ENCODE results near the gene KCNQ4. TPM values are rescaled to one million over a fixed set of nuclear protein-coding genes. Genes with fewer than 3 reads are reported as not detected.

Gene KCNQ4
- total and polyA plus RNA-seq, 2 donors from 2014 or later, result 0.65 to 1.2 TPM

GRCh38 chr1:40770296-40771070 is 13.1 kb upstream of the KCNQ4 start:
- intact Hi-C loops (cut with DNase I), result no loop called here
- no peak overlapping the region for H3K9ac ChIP-seq (ENCODE audit: low read length in 3 of 3)
- no peaks in the 10 kb centered on the region for H3K4me1 ChIP-seq (ENCODE audit: control insufficient read depth in 2 of 3, insufficient read depth in 2 of 3, low read depth in 1 of 3, low read length in 3 of 3)
- H3K9me3 ChIP-seq (ENCODE audit: control insufficient read depth in 2 of 3, insufficient read depth in 1 of 3, low read length in 3 of 3), result no peaks in the 10 kb centered on the region
- no peak overlapping the region for H3K4me3 ChIP-seq (ENCODE audit: low read length in 3 of 3)
- no peak for DNase-seq
- TF ChIP-seq, protein P1, sequence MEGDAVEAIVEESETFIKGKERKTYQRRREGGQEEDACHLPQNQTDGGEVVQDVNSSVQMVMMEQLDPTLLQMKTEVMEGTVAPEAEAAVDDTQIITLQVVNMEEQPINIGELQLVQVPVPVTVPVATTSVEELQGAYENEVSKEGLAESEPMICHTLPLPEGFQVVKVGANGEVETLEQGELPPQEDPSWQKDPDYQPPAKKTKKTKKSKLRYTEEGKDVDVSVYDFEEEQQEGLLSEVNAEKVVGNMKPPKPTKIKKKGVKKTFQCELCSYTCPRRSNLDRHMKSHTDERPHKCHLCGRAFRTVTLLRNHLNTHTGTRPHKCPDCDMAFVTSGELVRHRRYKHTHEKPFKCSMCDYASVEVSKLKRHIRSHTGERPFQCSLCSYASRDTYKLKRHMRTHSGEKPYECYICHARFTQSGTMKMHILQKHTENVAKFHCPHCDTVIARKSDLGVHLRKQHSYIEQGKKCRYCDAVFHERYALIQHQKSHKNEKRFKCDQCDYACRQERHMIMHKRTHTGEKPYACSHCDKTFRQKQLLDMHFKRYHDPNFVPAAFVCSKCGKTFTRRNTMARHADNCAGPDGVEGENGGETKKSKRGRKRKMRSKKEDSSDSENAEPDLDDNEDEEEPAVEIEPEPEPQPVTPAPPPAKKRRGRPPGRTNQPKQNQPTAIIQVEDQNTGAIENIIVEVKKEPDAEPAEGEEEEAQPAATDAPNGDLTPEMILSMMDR (IDR thresholded peaks at IDR 0.05; ENCODE audit: borderline replicate concordance, extremely low read depth, insufficient read depth), result no peak
- H3K36me3 ChIP-seq (ENCODE audit: control insufficient read depth in 2 of 3, insufficient read depth in 3 of 3, low read length in 3 of 3), result peaks cover 9 to 53% (median 48%) of the 10 kb centered on the region in 3 donors
- no peaks in the 10 kb centered on the region for H3K27me3 ChIP-seq (ENCODE audit: control insufficient read depth, insufficient read depth, low read length)
- no peak for FAIRE-seq
- no peak overlapping the region for H3K27ac ChIP-seq (ENCODE audit: low read depth in 2 of 2, low read length in 2 of 2)

DNA sequence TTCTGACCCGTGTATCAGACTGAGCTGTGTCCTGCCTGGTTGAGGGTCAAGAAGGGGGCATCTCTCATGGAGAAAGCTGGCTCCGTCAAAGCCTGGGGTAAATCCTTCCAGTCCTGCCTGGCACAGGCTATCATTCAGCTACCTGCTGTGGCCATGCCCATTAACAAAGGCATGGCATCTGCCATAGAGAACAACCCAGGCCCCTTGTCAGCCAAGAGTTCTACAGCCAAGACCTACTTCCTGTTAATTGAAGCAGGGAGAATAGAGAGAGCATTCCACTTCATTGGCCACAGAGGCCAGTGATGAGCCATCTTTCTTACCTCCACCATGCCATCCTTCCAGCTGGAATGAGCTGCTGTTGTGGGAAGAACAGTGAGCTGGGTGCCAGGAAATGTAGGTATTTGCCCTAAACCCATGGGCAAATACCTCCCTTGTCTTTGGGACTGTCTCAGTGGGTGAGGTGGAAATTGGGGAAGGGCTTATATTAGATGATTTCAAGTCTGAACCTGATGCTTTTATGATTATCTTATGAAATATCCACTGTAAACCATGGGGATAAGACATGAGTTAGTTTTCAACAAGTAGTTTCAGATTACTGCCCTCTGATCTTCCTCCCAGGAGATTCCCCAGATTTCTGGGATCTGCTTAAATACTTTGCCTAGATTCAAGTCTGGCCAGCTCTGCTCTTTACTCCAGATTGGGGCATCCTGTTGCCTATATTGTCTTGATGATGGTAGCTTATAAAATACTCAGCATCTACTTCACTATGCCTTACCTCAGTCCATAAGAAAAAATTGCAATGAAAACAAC is 11.2 kb upstream of the KCNQ4 start:
- intact Hi-C loops (cut with DNase I), result no loop called here
- FAIRE-seq, result no peak
- Histone ChIP-seq H3K9me3 (ENCODE audit: control insufficient read depth in 2 of 3, insufficient read depth in 1 of 3, low read length in 3 of 3) (no peaks in the 10 kb centered on the region), H3K4me3 (ENCODE audit: low read length in 3 of 3) (no peak overlapping the region), H3K27ac (ENCODE audit: low read depth in 2 of 2, low read length in 2 of 2) (no peak overlapping the region), H3K9ac (ENCODE audit: low read length in 3 of 3) (no peak overlapping the region), H3K4me1 (ENCODE audit: control insufficient read depth in 2 of 3, insufficient read depth in 2 of 3, low read depth in 1 of 3, low read length in 3 of 3) (no peaks in the 10 kb centered on the region), H3K36me3 (ENCODE audit: control insufficient read depth in 2 of 3, insufficient read depth in 3 of 3, low read length in 3 of 3) (peaks cover 2 to 34% (median 34%) of the 10 kb centered on the region in 3 donors), H3K27me3 (ENCODE audit: control insufficient read depth, insufficient read depth, low read length) (no peaks in the 10 kb centered on the region)
- TF ChIP-seq, protein P1 (IDR thresholded peaks at IDR 0.05; ENCODE audit: borderline replicate concordance, extremely low read depth, insufficient read depth), result no peak
- DNase-seq, result no peak

GRCh38 chr1:40773748-40774265 is 9.8 kb upstream of the KCNQ4 start:
- no peak overlapping the region for H3K9ac ChIP-seq (ENCODE audit: low read length in 3 of 3)
- H3K4me3 ChIP-seq (ENCODE audit: low read length in 3 of 3), result no peak overlapping the region
- TF ChIP-seq, protein P1 (IDR thresholded peaks at IDR 0.05; ENCODE audit: borderline replicate concordance, extremely low read depth, insufficient read depth), result no peak
- FAIRE-seq (no peak), DNase-seq (no peak)
- no peaks in the 10 kb centered on the region for H3K4me1 ChIP-seq (ENCODE audit: control insufficient read depth in 2 of 3, insufficient read depth in 2 of 3, low read depth in 1 of 3, low read length in 3 of 3)
- no peak overlapping the region for H3K27ac ChIP-seq (ENCODE audit: low read depth in 2 of 2, low read length in 2 of 2)
- no peaks in the 10 kb centered on the region for H3K27me3 ChIP-seq (ENCODE audit: control insufficient read depth, insufficient read depth, low read length)
- intact Hi-C loops (cut with DNase I), result no loop called here
- H3K9me3 ChIP-seq (ENCODE audit: control insufficient read depth in 2 of 3, insufficient read depth in 1 of 3, low read length in 3 of 3), result no peaks in the 10 kb centered on the region
- peaks cover 2 to 22% (median 21%) of the 10 kb centered on the region in 3 donors for H3K36me3 ChIP-seq (ENCODE audit: control insufficient read depth in 2 of 3, insufficient read depth in 3 of 3, low read length in 3 of 3)

Measured in kidney (tissue), 14 donors.